ENCODE measurements around the gene FN1. TPM values are rescaled to one million over a fixed set of nuclear protein-coding genes. Genes with fewer than 3 reads are reported as not detected.

Gene FN1
- total RNA-seq, 5 donors from 2014 or later (not counting 1 experiment from before 2014, with no cell fraction given), result 5.7 to 7.1 (median 6.7) TPM; not detected in 2

GRCh38 chr2:215423928-215424540 lies 11.8 kb downstream of the FN1 start:
- Histone ChIP-seq H3K4me3 (ENCODE audit: control insufficient read depth in 1 of 2, extremely low read depth in 1 of 2, low read length in 1 of 2) (no peak overlapping the region), H3K4me1 (ENCODE audit: control insufficient read depth in 1 of 2, extremely low read depth in 1 of 2, insufficient read depth in 2 of 2, low read length in 2 of 2) (no peaks in the 10 kb centered on the region), H3K27me3 (replicated peaks in 1 of 2; ENCODE audit: control insufficient read depth in 2 of 2, extremely low read depth in 1 of 2, insufficient read depth in 2 of 2, low read length in 1 of 2) (peaks cover 2 to 3% of the 10 kb centered on the region in 2 experiments), H3K27ac (ENCODE audit: low read length) (no peak overlapping the region), H3K36me3 (ENCODE audit: control insufficient read depth in 2 of 2, extremely low read depth in 1 of 2, insufficient read depth in 1 of 2, low read length in 1 of 2) (no peaks in the 10 kb centered on the region), H3K9me3 (no peaks in the 10 kb centered on the region)
- ChIA-PET CTCF (interaction anchor here (0.5 to 1.1 kb wide), 6 partner anchors 31 to 1636 kb away, joined by 3 to 6 read pairs (median 3); no protein-coding TSS in a partner anchor), POLR2A (interaction anchor here in 1 of 2 donors (0.5 to 0.7 kb wide), 2 partner anchors 23 to 28 kb away, joined by 3 read pairs; no protein-coding TSS in a partner anchor)
- WGBS (ENCODE audit: insufficient coverage), result 85% methylated on average over 10 of the region's 12 CpGs
- no peak for ATAC-seq (replicated peaks in 1 of 4)
- no peak for DNase-seq
- Mint-ChIP-seq H3K27me3 (peaks cover 31 to 33% of the 10 kb centered on the region in 2 donors), H3K9me3 (no peaks in the 10 kb centered on the region), H3K4me1 (no peaks in the 10 kb centered on the region), H3K4me3 (no peak overlapping the region), H3K36me3 (no peaks in the 10 kb centered on the region), H3K27ac (no peak overlapping the region)

GRCh38 chr2:215423234-215423633 lies 12.6 kb downstream of the FN1 start:
- ChIA-PET POLR2A (interaction anchor here in 1 of 2 donors (0.7 kb wide), 1 partner anchor 29 kb away, joined by 3 read pairs; no protein-coding TSS in a partner anchor), CTCF (interaction anchor here (0.5 to 1.1 kb wide), 5 partner anchors 29 to 1635 kb away, joined by 3 read pairs; no protein-coding TSS in a partner anchor)

GRCh38 chr2:215422676-215423075 lies 13.2 kb downstream of the FN1 start:
- WGBS (ENCODE audit: insufficient coverage), result no CpG with 5 or more reads among the region's 4 CpGs
- ATAC-seq (replicated peaks in 1 of 4), result no peak
- no peak overlapping the region for H3K4me3 ChIP-seq (ENCODE audit: control insufficient read depth in 1 of 2, extremely low read depth in 1 of 2, low read length in 1 of 2)
- Mint-ChIP-seq H3K4me1 (no peaks in the 10 kb centered on the region), H3K36me3 (no peaks in the 10 kb centered on the region), H3K4me3 (no peak overlapping the region), H3K27me3 (peaks cover 24 to 29% of the 10 kb centered on the region in 2 donors), H3K9me3 (no peaks in the 10 kb centered on the region), H3K27ac (no peak overlapping the region)
- DNase-seq, result no peak
- H3K4me1 ChIP-seq (ENCODE audit: control insufficient read depth in 1 of 2, extremely low read depth in 1 of 2, insufficient read depth in 2 of 2, low read length in 2 of 2), result no peaks in the 10 kb centered on the region
- ChIA-PET POLR2A (no interaction called here), CTCF (interaction anchor here in 1 of 2 donors (0.5 to 1.1 kb wide), 2 partner anchors 29 to 32 kb away, joined by 3 read pairs; no protein-coding TSS in a partner anchor)
- H3K36me3 ChIP-seq (ENCODE audit: control insufficient read depth in 2 of 2, extremely low read depth in 1 of 2, insufficient read depth in 1 of 2, low read length in 1 of 2), result no peaks in the 10 kb centered on the region
- no peaks in the 10 kb centered on the region for H3K9me3 ChIP-seq
- H3K27me3 ChIP-seq (replicated peaks in 1 of 2; ENCODE audit: control insufficient read depth in 2 of 2, extremely low read depth in 1 of 2, insufficient read depth in 2 of 2, low read length in 1 of 2), result peaks cover 0 to 2% of the 10 kb centered on the region in 2 experiments
- H3K27ac ChIP-seq (ENCODE audit: low read length), result no peak overlapping the region

More at GRCh38 chr2:215423234-215423633, 12.6 kb downstream of the FN1 start:
- Mint-ChIP-seq H3K4me1 (no peaks in the 10 kb centered on the region), H3K27me3 (peaks cover 26 to 31% of the 10 kb centered on the region in 2 donors), H3K4me3 (no peak overlapping the region), H3K9me3 (no peaks in the 10 kb centered on the region), H3K36me3 (no peaks in the 10 kb centered on the region), H3K27ac (no peak overlapping the region)
- Histone ChIP-seq H3K4me1 (ENCODE audit: control insufficient read depth in 1 of 2, extremely low read depth in 1 of 2, insufficient read depth in 2 of 2, low read length in 2 of 2) (no peaks in the 10 kb centered on the region), H3K27ac (ENCODE audit: low read length) (no peak overlapping the region), H3K27me3 (replicated peaks in 1 of 2; ENCODE audit: control insufficient read depth in 2 of 2, extremely low read depth in 1 of 2, insufficient read depth in 2 of 2, low read length in 1 of 2) (peaks cover 2 to 3% of the 10 kb centered on the region in 2 experiments), H3K9me3 (no peaks in the 10 kb centered on the region), H3K36me3 (ENCODE audit: control insufficient read depth in 2 of 2, extremely low read depth in 1 of 2, insufficient read depth in 1 of 2, low read length in 1 of 2) (no peaks in the 10 kb centered on the region), H3K4me3 (ENCODE audit: control insufficient read depth in 1 of 2, extremely low read depth in 1 of 2, low read length in 1 of 2) (no peak overlapping the region)
- no CpG with 5 or more reads among the region's 3 CpGs for WGBS (ENCODE audit: insufficient coverage)
- DNase-seq (no peak), ATAC-seq (replicated peaks in 1 of 4) (no peak)

GRCh38 chr2:215421859-215422461 lies 13.9 kb downstream of the FN1 start:
- no peak overlapping the region for H3K27ac Mint-ChIP-seq
- DNase-seq, result no peak

DNA sequence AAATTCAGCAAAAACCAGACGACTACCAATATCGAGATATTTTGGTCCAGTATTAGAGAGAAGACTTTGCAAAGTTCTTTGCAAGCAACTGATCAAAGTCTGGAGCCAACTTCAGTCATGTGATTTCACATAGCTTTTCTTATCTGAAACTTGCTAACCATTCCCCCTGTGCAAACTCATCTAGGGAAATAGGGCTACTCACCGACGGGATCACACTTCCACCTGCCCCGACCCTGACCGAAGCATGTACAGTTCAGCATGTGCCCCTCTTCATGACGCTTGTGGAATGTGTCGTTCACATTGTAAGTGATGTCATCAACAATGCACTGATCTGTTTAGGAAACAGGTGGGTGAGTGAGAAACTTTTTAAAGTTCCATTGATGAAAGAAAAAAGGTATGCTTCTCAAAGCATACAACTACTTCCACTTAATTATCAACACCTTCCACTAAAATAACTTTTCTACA lies 15.4 kb downstream of the FN1 start:
- ATAC-seq (replicated peaks in 1 of 4) (no peak), DNase-seq (no peak)
- Mint-ChIP-seq H3K36me3 (no peaks in the 10 kb centered on the region), H3K27me3 (peaks cover 19 to 22% of the 10 kb centered on the region in 2 donors), H3K27ac (no peak overlapping the region), H3K9me3 (no peaks in the 10 kb centered on the region), H3K4me1 (no peaks in the 10 kb centered on the region), H3K4me3 (no peak overlapping the region)
- ChIA-PET CTCF (no interaction called here), POLR2A (no interaction called here)
- peaks cover 0 to 2% of the 10 kb centered on the region in 2 experiments for H3K27me3 ChIP-seq (replicated peaks in 1 of 2; ENCODE audit: control insufficient read depth in 2 of 2, extremely low read depth in 1 of 2, insufficient read depth in 2 of 2, low read length in 1 of 2)
- no peaks in the 10 kb centered on the region for H3K36me3 ChIP-seq (ENCODE audit: control insufficient read depth in 2 of 2, extremely low read depth in 1 of 2, insufficient read depth in 1 of 2, low read length in 1 of 2)
- H3K4me3 ChIP-seq (ENCODE audit: control insufficient read depth in 1 of 2, extremely low read depth in 1 of 2, low read length in 1 of 2), result no peak overlapping the region
- H3K9me3 ChIP-seq, result no peaks in the 10 kb centered on the region
- H3K27ac ChIP-seq (ENCODE audit: low read length), result no peak overlapping the region
- WGBS (ENCODE audit: insufficient coverage), result 92% methylated on average over 4 of the region's 8 CpGs
- no peaks in the 10 kb centered on the region for H3K4me1 ChIP-seq (ENCODE audit: control insufficient read depth in 1 of 2, extremely low read depth in 1 of 2, insufficient read depth in 2 of 2, low read length in 2 of 2)

More at GRCh38 chr2:215421859-215422461, 13.9 kb downstream of the FN1 start:
- H3K27ac ChIP-seq (ENCODE audit: low read length), result no peak overlapping the region
- no peaks in the 10 kb centered on the region for H3K9me3 ChIP-seq
- no peak overlapping the region for H3K4me3 ChIP-seq (ENCODE audit: control insufficient read depth in 1 of 2, extremely low read depth in 1 of 2, low read length in 1 of 2)
- Mint-ChIP-seq H3K36me3 (no peaks in the 10 kb centered on the region), H3K4me3 (no peak overlapping the region), H3K27me3 (peaks cover 25 to 30% of the 10 kb centered on the region in 2 donors), H3K9me3 (no peaks in the 10 kb centered on the region), H3K4me1 (no peaks in the 10 kb centered on the region)
- no peaks in the 10 kb centered on the region for H3K36me3 ChIP-seq (ENCODE audit: control insufficient read depth in 2 of 2, extremely low read depth in 1 of 2, insufficient read depth in 1 of 2, low read length in 1 of 2)
- POLR2A ChIA-PET, result interaction anchor here in 1 of 2 donors (0.6 kb wide), 1 partner anchor 85 kb away, joined by 6 read pairs; no protein-coding TSS in a partner anchor
- CTCF ChIA-PET, result no interaction called here
- H3K27me3 ChIP-seq (replicated peaks in 1 of 2; ENCODE audit: control insufficient read depth in 2 of 2, extremely low read depth in 1 of 2, insufficient read depth in 2 of 2, low read length in 1 of 2), result peaks cover 0 to 2% of the 10 kb centered on the region in 2 experiments
- WGBS (ENCODE audit: insufficient coverage), result 80% methylated on average over 6 of the region's 10 CpGs
- H3K4me1 ChIP-seq (ENCODE audit: control insufficient read depth in 1 of 2, extremely low read depth in 1 of 2, insufficient read depth in 2 of 2, low read length in 2 of 2), result no peaks in the 10 kb centered on the region
- ATAC-seq (replicated peaks in 1 of 4), result no peak

- Histone ChIP-seq H3K27ac (ENCODE audit: low read length) (no peak overlapping the region), H3K36me3 (ENCODE audit: control insufficient read depth in 2 of 2, extremely low read depth in 1 of 2, insufficient read depth in 1 of 2, low read length in 1 of 2) (no peaks in the 10 kb centered on the region), H3K27me3 (replicated peaks in 1 of 2; ENCODE audit: control insufficient read depth in 2 of 2, extremely low read depth in 1 of 2, insufficient read depth in 2 of 2, low read length in 1 of 2) (peaks cover 0 to 2% of the 10 kb centered on the region in 2 experiments), H3K4me1 (ENCODE audit: control insufficient read depth in 1 of 2, extremely low read depth in 1 of 2, insufficient read depth in 2 of 2, low read length in 2 of 2) (no peaks in the 10 kb centered on the region), H3K4me3 (ENCODE audit: control insufficient read depth in 1 of 2, extremely low read depth in 1 of 2, low read length in 1 of 2) (no peak overlapping the region), H3K9me3 (no peaks in the 10 kb centered on the region)
- no peak overlapping the region for H3K4me3 Mint-ChIP-seq
- H3K27me3 Mint-ChIP-seq, result peaks cover 17 to 22% of the 10 kb centered on the region in 2 donors
- POLR2A ChIA-PET, result interaction anchor here in 1 of 2 donors (0.6 kb wide), 1 partner anchor 33 kb away, joined by 6 read pairs; no protein-coding TSS in a partner anchor
- no peaks in the 10 kb centered on the region for H3K9me3 Mint-ChIP-seq
- WGBS (ENCODE audit: insufficient coverage), result 83% methylated on average over 1 of the region's 7 CpGs
- no peak overlapping the region for H3K27ac Mint-ChIP-seq
- H3K36me3 Mint-ChIP-seq, result no peaks in the 10 kb centered on the region
- CTCF ChIA-PET, result no interaction called here
- ATAC-seq (replicated peaks in 1 of 4) (no peak), DNase-seq (no peak)
- no peaks in the 10 kb centered on the region for H3K4me1 Mint-ChIP-seq
Observed at GRCh38 chr2:215419769-215420470, 15.9 kb downstream of the FN1 start.

Measured in T-cell (primary cell).